CD4-positive, alpha-beta T cell treated with Interleukin-6 for 4 hours (primary cell): ENCODE results near the gene PISD.

ENCODE experiments used
- DNase-seq: peaks from one replicate; pipeline ENCODE4 v3.0.0-alpha.2; 2020; ENCODE audit warnings: mixed read lengths

The PISD gene

GRCh38 chr22:31623592-31624304 is 38.3 kb downstream of the PISD start:
- DNase-seq = no peak

DNA sequence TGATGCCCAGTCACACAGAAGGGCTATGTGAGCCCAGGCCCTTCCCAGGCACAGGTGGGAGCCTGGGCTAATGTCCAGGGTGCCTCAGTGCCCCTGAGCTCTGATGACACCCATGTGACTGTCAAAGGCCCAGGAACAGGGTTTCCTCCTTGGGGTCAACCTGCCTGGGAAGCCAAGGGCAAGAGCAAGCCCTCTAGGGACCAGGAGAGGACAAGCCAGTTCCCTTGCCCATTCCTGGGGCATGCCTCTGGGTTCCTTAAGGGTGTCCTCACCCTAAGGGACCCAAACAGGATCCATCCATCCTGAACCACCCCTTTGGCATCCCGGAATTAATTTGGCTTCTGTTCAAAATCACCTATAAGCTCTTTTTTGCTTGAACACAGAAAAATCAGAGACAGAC is 39.0 kb downstream of the PISD start:
- DNase-seq = no peak

- DNase-seq = no peak
Measured at GRCh38 chr22:31621507-31622124, 40.4 kb downstream of the PISD start.

GRCh38 chr22:31620756-31621480 is 41.1 kb downstream of the PISD start:
- DNase-seq = no peak

DNA sequence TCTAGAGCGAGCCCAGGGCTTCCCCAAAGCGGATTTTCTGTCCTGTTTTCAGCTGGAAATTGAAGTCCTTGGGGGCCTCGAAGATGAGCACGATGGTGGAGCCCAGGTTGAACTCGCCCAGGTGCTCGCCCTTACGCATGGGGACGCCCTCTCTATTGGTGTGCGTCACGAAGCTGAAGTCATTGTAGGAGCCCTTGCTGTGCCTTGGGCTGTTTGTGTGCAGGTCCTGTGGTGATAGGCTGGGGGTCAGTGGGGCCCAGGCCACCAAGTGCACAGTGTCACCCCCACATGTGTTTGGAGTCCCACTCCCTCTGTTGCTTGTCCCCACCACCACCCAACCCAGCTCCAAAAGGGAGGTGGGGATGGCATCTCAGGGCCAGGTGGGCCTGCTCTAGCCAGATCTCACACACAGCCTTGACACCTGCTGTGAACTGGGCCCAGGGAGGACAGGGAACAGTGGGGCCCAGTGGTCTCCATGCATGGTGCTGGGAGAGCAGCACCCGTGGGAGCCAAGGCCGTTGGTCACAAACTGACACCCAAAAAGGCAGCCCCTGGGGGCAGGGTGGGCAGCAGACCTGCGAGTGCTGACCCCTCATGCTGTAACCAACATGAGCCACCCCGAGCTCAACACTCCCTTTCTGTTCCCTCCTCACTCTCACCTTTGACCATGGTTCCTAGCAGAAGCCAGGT is 42.3 kb downstream of the PISD start:
- DNase-seq = no peak

DNA sequence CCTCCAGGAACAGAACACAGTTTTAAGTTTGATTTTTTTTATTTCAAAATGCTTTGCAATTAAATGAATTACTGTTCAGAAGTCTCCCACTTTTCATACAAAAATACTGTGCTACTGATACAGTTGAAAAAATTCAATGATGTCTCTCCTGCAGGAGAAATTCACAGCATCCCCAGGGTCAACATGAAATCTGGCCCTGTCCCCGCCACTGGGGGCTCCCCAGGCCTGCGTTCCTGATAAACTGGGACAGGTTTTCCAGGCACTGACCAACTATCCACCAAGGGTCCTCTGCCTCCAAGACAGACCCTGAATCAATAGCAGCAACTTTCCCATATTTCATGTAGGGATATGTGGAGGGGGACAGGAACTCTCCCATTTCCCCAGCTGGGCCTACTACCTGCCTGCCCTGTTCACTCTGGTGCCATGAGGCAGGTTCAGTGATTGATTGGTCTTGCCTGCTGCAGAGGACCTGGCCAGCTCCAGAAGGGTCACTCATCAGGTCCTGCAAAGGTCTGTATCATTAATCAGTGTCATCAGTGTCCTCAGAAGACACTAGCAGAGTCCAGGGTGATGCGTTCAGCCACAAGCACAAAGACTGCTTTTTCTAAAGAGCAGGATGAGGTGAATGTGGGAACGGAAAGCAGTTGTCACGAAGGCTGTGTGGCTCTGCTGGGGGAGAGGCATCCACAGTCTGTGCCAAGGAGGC is 43.4 kb downstream of the PISD start:
- no peak for DNase-seq

DNA sequence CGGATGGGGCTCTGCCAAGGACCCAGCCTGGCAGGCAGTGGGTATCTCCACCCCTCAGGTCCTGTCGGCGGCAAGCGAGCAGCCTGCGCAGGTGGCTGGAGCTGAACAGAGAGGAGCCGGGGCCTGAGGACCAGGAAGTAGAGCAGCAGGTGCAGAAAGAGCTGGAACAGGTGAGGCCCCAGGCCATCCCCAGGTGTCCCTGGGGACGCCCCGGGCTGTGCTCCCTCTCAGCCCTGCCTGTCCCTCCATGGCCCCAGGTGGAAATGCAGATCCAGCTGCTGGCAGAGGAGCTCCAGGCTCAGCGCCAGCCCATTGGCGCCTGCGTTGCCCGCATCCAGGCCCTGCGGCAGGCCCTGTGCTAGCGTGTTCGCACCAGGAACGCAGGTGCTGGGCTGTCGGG is 44.0 kb downstream of the PISD start:
- DNase-seq = no peak

- no peak for DNase-seq
Measured at GRCh38 chr22:31616315-31616980, 45.6 kb downstream of the PISD start.

GRCh38 chr22:31615940-31616314 is 46.1 kb downstream of the PISD start:
- no peak for DNase-seq

DNA sequence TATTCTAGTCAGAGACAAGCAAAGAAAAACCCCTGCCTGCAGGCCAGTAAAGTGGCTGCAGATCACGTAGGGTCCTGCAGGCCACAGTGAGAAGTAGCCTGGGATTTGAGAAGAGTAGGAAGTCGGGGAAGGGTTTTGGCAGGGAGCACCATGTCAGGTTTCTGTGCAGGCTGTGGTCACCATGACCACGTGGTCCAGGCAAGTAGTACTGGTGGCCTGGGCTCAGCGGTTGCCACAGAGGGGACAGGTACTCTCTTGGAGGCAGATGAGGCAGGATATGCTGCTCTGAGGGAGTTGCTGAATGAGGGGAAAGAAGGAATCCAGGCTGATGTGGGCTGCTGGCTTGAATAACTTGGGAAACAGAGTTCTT is 46.5 kb downstream of the PISD start:
- no peak for DNase-seq

DNA sequence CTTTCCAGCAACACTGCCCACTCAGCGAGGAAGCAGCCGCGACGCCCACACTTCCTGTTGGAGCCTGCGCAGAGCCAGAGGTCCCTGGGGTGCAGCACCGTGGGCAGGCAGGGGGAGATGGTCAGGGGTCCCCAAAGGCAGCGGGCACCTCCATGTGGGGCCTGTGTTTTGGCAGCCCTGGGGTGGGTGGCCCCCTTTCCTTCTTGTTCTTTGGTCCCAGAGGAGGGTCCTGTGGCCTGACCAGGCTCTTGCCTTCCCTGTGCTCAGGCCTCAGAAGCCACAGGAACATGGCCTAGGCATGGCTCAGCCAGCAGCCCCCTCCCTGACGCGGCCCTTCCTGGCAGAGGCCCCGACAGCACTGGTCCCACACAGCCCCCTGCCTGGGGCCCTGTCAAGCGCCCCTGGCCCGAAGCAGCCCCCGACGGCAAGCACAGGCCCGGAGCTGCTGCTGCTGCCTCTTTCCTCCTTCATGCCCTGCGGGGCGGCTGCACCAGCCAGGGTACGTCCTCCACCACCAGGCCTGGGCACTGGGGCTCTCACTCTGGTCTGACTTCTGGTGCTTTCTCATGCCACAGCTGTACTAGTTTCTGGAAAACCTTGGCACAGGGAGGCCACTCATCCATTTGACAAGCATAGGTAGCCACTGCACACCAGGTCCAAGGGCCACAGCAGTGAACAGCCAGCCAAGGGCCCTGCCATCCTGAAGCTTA is 47.1 kb downstream of the PISD start:
- no peak for DNase-seq

- no peak for DNase-seq
Measured at GRCh38 chr22:31613904-31614296, 48.1 kb downstream of the PISD start.

- no peak for DNase-seq
Measured at GRCh38 chr22:31613286-31613903, 48.6 kb downstream of the PISD start.

- no peak for DNase-seq
Measured at GRCh38 chr22:31612891-31613285, 49.1 kb downstream of the PISD start.

DNA sequence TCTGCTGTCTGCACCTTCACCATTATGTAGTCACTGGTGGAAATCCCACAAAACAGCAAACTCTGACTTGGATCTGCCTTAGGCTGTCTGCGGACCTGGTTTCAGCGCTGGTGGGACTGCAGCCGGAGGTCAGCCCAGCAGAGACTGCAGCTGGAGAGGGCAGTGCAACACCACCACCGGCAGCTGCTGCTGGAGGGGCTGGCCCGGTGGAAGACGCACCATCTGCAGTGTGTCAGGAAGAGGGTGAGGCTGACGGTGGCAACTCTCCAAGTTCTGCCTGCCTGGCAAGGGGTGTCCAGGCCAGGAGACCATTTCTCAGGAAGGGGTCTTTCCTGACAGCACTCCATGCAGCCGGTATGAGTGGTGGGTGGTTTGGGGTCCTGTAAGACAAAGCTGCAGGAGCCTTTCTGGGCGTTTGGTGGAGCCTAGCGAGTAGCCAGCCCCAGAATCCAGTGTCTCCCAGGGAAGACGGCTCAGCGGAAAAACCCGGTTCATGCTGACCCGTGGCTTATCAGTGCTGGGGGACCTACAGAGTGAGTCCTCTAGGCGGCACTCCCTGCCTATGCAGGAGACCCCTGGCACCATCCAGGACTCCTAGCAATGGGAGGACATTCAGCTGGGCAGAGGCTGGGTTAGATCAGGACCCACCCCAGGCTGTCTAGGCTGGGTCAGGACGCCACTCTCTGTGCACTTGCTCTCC is 50.8 kb downstream of the PISD start:
- no peak for DNase-seq

GRCh38 chr22:31610611-31611010 is 51.4 kb downstream of the PISD start:
- DNase-seq = no peak

- DNase-seq = no peak
Measured at GRCh38 chr22:31609716-31610115, 52.3 kb downstream of the PISD start.

DNA sequence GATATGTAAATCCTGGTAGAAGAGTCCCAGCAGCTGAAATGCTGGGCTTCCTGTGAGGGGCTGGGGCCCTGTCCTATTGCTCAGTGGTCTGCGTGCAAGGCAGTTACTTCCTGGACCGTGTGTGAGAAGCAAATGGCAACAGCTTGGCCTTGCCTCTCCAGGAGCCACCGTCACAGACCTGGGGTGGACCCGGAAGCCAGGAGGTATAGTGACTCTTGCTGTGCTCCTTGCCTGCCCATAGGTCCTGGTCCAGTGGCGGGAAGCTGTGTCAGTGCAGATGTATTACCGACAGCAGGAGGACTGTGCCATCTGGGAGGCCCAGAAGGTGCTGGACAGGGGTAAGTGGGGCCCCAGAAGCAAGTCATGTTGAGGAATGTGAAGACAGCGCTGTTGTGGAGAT is 54.3 kb downstream of the PISD start:
- DNase-seq = no peak

DNA sequence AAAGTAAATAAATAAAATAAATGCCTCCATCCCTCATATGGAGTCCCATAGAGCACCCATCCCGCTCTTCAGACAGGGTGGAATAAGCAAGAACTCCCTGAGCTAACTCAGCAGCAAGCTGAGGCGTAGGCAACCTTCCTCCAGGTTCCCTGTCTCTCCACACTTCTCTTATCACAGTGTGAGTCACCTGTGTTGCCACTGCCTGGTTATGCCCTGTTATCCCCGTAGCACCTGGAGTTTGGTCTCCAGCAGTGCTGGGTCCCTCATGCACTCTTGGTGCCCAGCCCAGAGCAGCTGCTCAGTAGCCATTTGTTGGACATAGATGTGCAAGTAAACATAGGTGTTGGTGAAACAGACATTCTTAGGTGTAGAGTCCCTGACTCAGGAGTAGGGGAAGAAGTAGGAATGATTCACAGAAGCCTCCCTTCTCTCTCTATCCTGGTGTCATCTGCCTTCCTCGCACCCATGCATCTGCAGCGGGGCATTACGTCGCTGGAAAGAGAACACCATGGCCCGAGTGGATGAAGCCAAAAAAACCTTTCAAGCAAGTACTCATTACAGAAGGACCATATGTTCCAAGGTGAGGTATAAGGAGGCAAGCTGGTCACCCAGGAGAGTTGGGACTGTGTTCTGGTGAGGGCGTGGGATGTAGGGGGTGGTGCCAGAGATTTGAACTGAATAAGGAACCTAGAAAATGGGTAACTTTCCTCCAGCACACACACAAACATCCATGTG is 56.0 kb downstream of the PISD start:
- no peak for DNase-seq
